Prostate gland (tissue), 2 donors: ENCODE data around the gene ERP27.

Experiments
- CTCF ChIP-seq, 4 experiments: fragments of 200-600 bp in 2 of 4; fragments of 450-650 bp in 2 of 4; sonication (generic) in 2 of 4; IDR thresholded peaks; 1 replicate in 3 of 4; 2 replicates in 1 of 4; pipeline ENCODE4 v1.5.1; 2016 to 2019; ENCODE audit warnings: antibody characterized with exemption in 4 of 4, mild to moderate bottlenecking in 2 of 4, moderate library complexity in 2 of 4
- POLR2A ChIP-seq: fragments of 450-650 bp; IDR thresholded peaks from one replicate; pipeline ENCODE4 v1.6.1; 2016; ENCODE audit warnings: antibody characterized with exemption, mild to moderate bottlenecking
- POLR2AphosphoS5 ChIP-seq: sonication (generic); formaldehyde crosslinking; IDR thresholded peaks from one replicate; pipeline ENCODE4 v1.6.1; 2017; ENCODE audit warnings: antibody characterized with exemption

GRCh38 chr12:14931359-14931758 is 7.0 kb downstream of the ERP27 start:
- TF ChIP-seq CTCF (IDR thresholded peaks at IDR 0.05), result no peak
- TF ChIP-seq POLR2A, result no peak
- no peak for TF ChIP-seq POLR2AphosphoS5
